Hepatocyte (in vitro differentiated cells): Measurements from ENCODE around the gene CEP85L. TPM values are rescaled to one million over a fixed set of nuclear protein-coding genes. Genes with fewer than 3 reads are reported as not detected.

ENCODE experiments used
- DNase-seq: peaks from one replicate; pipeline ENCODE4 v3.0.0-alpha.2; 2016; ENCODE audit warnings: low spot score
- H2AFZ ChIP-seq: fragments of 200-600 bp; sonication (generic); 2 replicates; pipeline ENCODE4 v1.6.0; 2016; ENCODE audit warnings: antibody characterized with exemption, mild to moderate bottlenecking
- H3K27ac ChIP-seq: fragments of 200-600 bp; sonication (generic); 2 replicates; pipeline ENCODE4 v1.5.1; 2016; ENCODE audit warnings: mild to moderate bottlenecking
- H3K27me3 ChIP-seq: fragments of 200-600 bp; sonication (generic); 2 replicates; pipeline ENCODE4 v1.6.1; 2016
- H3K36me3 ChIP-seq: fragments of 200-600 bp; sonication (generic); replicated peaks from 2 replicates; pipeline ENCODE4 v1.5.1; 2016; ENCODE audit warnings: low read depth; ENCODE audit not compliant: insufficient read depth
- H3K4me1 ChIP-seq: fragments of 200-600 bp; sonication (generic); 2 replicates; pipeline ENCODE4 v1.5.1; 2016; ENCODE audit warnings: mild to moderate bottlenecking, moderate library complexity; ENCODE audit not compliant: insufficient read depth
- H3K4me2 ChIP-seq: fragments of 200-600 bp; sonication (generic); 2 replicates; pipeline ENCODE4 v1.6.0; 2016
- H3K4me3 ChIP-seq: fragments of 200-600 bp; sonication (generic); 2 replicates; pipeline ENCODE4 v1.5.1; 2016; ENCODE audit warnings: mild to moderate bottlenecking
- H3K79me2 ChIP-seq: fragments of 200-600 bp; sonication (generic); 2 replicates; pipeline ENCODE4 v1.6.0; 2017; ENCODE audit warnings: mild to moderate bottlenecking
- H3K9me2 ChIP-seq: fragments of 200-600 bp; sonication (generic); replicated peaks from 2 replicates; pipeline ENCODE4 v1.6.0; 2017; ENCODE audit warnings: mild to moderate bottlenecking; ENCODE audit not compliant: insufficient read depth
- H3K9me3 ChIP-seq: fragments of 200-600 bp; sonication (generic); 2 replicates; pipeline ENCODE4 v1.5.1; 2016; ENCODE audit warnings: low read depth, mild to moderate bottlenecking
- H4K20me1 ChIP-seq: fragments of 200-600 bp; sonication (generic); 2 replicates; pipeline ENCODE4 v1.6.0; 2016; ENCODE audit warnings: mild to moderate bottlenecking; ENCODE audit not compliant: insufficient read depth, poor library complexity, severe bottlenecking
- EZH2 ChIP-seq: fragments of 200-600 bp; sonication (generic); IDR thresholded peaks from 2 replicates; pipeline ENCODE4 v1.6.1; 2016; ENCODE audit warnings: antibody characterized with exemption, mild to moderate bottlenecking, borderline replicate concordance
- EZH2phosphoT487 ChIP-seq: fragments of 200-600 bp; sonication (generic); IDR thresholded peaks from one replicate; pipeline ENCODE4 v1.6.1; 2018; ENCODE audit warnings: antibody characterized with exemption, mild to moderate bottlenecking, low read depth, moderate library complexity; ENCODE audit not compliant: unreplicated experiment, severe bottlenecking
- WGBS: methylation state at CpG from one replicate; pipeline ENCODE4 v1.1.6; 2016; ENCODE audit warnings: low lambda C conversion rate; ENCODE audit errors: missing lambda C conversion rate; 5-methylcytosine and 5-hydroxymethylcytosine counted together
- polyA plus RNA-seq: library from polyadenylated mRNA; unstranded; fragments of >200 nt; fragmentation: Nextera tagmentation; extraction: Ambion mirVana; gene quantifications from 2 replicates; pipeline ENCODE4 v1.2.1, GENCODE V29; 2016
- total RNA-seq: library from RNA; depleted of rRNA; stranded (reverse); fragments of >200 nt; gene quantifications from 2 replicates; pipeline ENCODE4 v1.2.3, GENCODE V29; 2014
- TF ChIP-seq, protein P1 (sequence below): fragments of 200-600 bp; sonication (generic); IDR thresholded peaks from 2 replicates; pipeline ENCODE4 v1.5.1; 2016; ENCODE audit warnings: antibody characterized with exemption, mild to moderate bottlenecking; ENCODE audit not compliant: poor library complexity

CEP85L gene
- total and polyA plus RNA-seq, 2 experiments from 2014 or later = 17.8 to 38.5 TPM

DNA sequence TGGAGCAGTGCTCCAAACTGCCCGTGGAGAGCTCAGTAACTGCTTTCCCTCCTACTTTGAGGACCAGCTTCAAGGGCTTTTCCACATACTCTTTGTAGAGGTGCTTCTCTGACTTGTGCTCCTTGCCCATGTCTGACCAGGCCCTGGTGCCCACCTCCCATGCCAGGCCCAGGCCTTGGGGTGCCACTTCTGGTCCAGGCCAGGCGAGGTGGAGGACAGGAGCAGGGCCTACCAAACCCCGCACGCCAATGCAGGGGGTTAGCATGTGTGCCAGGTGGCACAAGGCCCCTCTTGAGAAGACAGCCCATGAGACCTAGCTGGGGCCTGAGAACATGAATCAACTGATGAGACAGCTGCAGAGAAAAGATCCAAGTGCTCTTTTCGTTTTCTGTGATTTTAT is 150.3 kb downstream of the CEP85L start:
- TF ChIP-seq EZH2 (no peak), EZH2phosphoT487 (no peak)
- TF ChIP-seq, protein P1, sequence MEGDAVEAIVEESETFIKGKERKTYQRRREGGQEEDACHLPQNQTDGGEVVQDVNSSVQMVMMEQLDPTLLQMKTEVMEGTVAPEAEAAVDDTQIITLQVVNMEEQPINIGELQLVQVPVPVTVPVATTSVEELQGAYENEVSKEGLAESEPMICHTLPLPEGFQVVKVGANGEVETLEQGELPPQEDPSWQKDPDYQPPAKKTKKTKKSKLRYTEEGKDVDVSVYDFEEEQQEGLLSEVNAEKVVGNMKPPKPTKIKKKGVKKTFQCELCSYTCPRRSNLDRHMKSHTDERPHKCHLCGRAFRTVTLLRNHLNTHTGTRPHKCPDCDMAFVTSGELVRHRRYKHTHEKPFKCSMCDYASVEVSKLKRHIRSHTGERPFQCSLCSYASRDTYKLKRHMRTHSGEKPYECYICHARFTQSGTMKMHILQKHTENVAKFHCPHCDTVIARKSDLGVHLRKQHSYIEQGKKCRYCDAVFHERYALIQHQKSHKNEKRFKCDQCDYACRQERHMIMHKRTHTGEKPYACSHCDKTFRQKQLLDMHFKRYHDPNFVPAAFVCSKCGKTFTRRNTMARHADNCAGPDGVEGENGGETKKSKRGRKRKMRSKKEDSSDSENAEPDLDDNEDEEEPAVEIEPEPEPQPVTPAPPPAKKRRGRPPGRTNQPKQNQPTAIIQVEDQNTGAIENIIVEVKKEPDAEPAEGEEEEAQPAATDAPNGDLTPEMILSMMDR = no peak
- H3K4me1 ChIP-seq = no peaks in the 10 kb centered on the region
- H4K20me1 ChIP-seq = no peaks in the 10 kb centered on the region
- peaks cover 10% of the 10 kb centered on the region for H3K79me2 ChIP-seq
- no peaks in the 10 kb centered on the region for H3K36me3 ChIP-seq
- WGBS = 94% methylated on average over 5 of the region's 5 CpGs
- no peak overlapping the region for H3K4me2 ChIP-seq
- no peak overlapping the region for H3K27ac ChIP-seq
- H3K4me3 ChIP-seq = no peak overlapping the region
- no peaks in the 10 kb centered on the region for H3K27me3 ChIP-seq
- no peak for DNase-seq
- no peaks in the 10 kb centered on the region for H3K9me3 ChIP-seq
- H2AFZ ChIP-seq = no peak overlapping the region
- no peaks in the 10 kb centered on the region for H3K9me2 ChIP-seq

DNA sequence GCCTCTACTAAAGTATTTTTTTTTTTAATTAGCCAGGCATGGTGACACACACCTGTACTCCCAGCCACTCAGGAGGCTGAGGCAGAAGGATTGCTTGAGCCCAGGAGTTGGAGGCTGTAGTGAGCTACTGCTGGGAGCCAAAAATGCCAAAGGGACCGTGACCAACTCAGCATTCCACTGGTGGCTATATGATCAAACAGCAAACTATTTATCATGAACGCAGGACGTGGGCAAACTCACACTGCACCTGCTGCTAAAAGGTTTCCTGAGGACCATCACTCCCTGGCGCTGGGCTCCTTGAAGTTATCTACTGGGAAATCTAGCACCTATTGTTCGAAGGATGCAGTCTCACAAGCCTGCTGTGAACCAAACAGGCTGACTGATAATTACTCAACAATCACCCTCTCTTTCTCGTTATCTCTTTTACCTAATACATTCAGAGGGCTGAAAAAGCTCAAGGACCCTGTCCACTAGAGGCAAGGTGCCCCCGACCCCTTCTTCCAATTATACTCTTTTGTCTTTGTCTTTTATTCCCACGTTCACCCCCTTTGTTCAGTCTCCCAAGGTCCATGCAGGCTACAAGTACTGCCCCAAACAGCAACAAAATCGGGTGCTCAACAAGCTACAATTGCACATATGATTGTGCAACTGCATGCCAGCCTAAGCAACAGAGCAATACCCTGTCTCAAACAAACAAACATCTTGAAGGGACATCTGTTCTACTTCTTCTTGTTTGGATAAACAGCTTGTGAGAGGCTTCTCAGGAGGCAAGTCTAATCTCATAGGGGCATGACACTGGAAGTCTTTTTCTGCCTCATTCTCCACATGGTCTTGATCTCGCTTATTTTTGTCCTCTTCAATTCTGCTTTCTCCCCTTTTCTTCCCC is 151.0 kb downstream of the CEP85L start:
- H3K4me1 ChIP-seq = no peaks in the 10 kb centered on the region
- DNase-seq = peak; percentile 5
- no peak overlapping the region for H3K4me2 ChIP-seq
- H3K79me2 ChIP-seq = peaks cover 12% of the 10 kb centered on the region
- H3K9me3 ChIP-seq = no peaks in the 10 kb centered on the region
- 82% methylated on average over 10 of the region's 10 CpGs for WGBS
- H3K9me2 ChIP-seq = no peaks in the 10 kb centered on the region
- H3K27ac ChIP-seq = no peak overlapping the region
- H4K20me1 ChIP-seq = no peaks in the 10 kb centered on the region
- H2AFZ ChIP-seq = no peak overlapping the region
- H3K4me3 ChIP-seq = no peak overlapping the region
- no peak for TF ChIP-seq EZH2
- no peak for TF ChIP-seq EZH2phosphoT487
- TF ChIP-seq, protein P1 = no peak
- no peaks in the 10 kb centered on the region for H3K36me3 ChIP-seq
- H3K27me3 ChIP-seq = no peaks in the 10 kb centered on the region

DNA sequence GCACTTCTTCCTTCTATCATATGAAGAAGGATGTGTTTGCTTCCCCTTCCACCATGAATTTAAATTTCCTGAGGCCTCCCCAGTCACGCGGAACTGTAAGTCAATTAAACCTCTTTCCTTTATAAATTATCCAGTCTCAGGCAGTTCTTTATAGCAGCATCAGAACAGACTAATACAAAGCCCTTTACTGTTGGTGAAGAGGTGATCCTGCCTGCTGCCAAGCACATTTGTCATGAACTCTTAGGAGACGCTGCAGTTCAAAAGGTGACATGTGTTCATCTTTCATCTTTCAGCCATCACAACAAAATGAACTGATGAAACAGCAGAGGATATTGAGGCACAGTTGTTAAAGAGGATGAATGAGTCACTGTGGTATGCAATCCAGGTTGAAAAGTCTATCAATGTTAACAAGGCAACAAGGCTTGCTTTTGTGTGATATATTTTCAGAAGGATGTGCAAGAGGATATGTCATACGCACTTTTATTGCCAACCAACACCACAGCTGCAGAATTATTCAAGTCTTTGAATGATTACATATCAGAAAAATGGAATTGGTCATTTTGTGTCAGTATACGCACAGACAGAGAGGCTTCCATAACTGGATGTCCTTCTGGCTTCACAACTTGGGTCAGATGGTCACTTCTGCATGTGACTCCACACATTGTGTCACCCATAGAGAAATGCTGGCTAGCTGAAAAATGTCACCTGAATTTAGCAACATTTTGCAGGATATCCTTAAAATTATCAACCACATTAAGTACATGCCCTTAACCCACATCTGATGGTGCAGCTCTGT is 155.7 kb downstream of the CEP85L start:
- Histone ChIP-seq H3K27ac (no peak overlapping the region), H3K9me2 (no peaks in the 10 kb centered on the region), H3K9me3 (no peaks in the 10 kb centered on the region), H2AFZ (no peak overlapping the region), H3K36me3 (peaks cover 4% of the 10 kb centered on the region), H3K79me2 (peaks cover 10% of the 10 kb centered on the region), H3K4me3 (no peak overlapping the region), H3K4me1 (no peaks in the 10 kb centered on the region), H3K27me3 (no peaks in the 10 kb centered on the region), H4K20me1 (no peaks in the 10 kb centered on the region), H3K4me2 (no peak overlapping the region)
- WGBS = 87% methylated on average over 5 of the region's 5 CpGs
- no peak for DNase-seq
- TF ChIP-seq EZH2phosphoT487 (no peak), EZH2 (no peak)
- TF ChIP-seq, protein P1 = no peak
